ENCODE data around the gene PPFIA1.

DNA sequence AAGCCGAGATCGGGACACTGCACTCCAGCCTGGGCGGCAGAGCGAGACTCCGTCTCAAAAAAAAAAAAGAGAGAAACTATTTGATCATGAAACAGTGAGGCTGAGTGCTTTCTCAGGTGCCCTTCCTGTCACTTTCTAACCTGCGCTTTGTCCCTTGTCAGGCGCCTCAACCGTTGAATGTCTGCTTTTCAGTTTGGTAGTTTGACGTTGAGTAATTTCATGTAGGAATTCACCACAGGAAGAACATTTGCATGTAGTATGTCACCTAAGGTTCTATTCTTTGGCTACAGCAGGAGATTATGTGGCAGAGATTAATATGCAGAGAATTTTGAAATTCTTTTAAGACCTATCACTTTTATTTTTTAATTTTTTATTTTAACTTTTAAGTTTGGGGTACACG lies 57.2 kb downstream of the PPFIA1 start:
- TF ChIP-seq POLR2A (IDR thresholded peaks at IDR 0.05): no peak
- TF ChIP-seq, protein P1, sequence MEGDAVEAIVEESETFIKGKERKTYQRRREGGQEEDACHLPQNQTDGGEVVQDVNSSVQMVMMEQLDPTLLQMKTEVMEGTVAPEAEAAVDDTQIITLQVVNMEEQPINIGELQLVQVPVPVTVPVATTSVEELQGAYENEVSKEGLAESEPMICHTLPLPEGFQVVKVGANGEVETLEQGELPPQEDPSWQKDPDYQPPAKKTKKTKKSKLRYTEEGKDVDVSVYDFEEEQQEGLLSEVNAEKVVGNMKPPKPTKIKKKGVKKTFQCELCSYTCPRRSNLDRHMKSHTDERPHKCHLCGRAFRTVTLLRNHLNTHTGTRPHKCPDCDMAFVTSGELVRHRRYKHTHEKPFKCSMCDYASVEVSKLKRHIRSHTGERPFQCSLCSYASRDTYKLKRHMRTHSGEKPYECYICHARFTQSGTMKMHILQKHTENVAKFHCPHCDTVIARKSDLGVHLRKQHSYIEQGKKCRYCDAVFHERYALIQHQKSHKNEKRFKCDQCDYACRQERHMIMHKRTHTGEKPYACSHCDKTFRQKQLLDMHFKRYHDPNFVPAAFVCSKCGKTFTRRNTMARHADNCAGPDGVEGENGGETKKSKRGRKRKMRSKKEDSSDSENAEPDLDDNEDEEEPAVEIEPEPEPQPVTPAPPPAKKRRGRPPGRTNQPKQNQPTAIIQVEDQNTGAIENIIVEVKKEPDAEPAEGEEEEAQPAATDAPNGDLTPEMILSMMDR (IDR thresholded peaks at IDR 0.05): no peak

Measured in testis (tissue), 2 donors.